Fibroblast of the aortic adventitia (primary cell): ENCODE measurements around the gene ITIH1. TPM values are rescaled to one million over a fixed set of nuclear protein-coding genes. Genes with fewer than 3 reads are reported as not detected.

Experiments
- DNase-seq: peaks from one replicate; pipeline ENCODE4 v3.0.0-alpha.2; 2010; ENCODE audit warnings: low read depth
- H3K4me3 ChIP-seq: 2 replicates; pipeline ENCODE4 v1.5.1; 2011; ENCODE audit warnings: low read depth, mild to moderate bottlenecking, control low read depth, low read length, moderate library complexity
- CTCF ChIP-seq: IDR thresholded peaks from 2 replicates; pipeline ENCODE4 v1.5.1; 2011; ENCODE audit warnings: mild to moderate bottlenecking, low read length, control low read depth, inconsistent platforms; ENCODE audit not compliant: insufficient read depth
- total RNA-seq: library from RNA; depleted of rRNA; stranded (reverse); fragments of >200 nt; gene quantifications from 2 replicates; pipeline ENCODE4 v1.2.3, GENCODE V29; 2012; ENCODE audit warnings: low replicate concordance

Gene ITIH1
- total RNA-seq, 1 donor, result not detected

- no peak for DNase-seq
- H3K4me3 ChIP-seq, result no peak overlapping the region
- TF ChIP-seq CTCF, result no peak
Measured at GRCh38 chr3:52809662-52810377, 32.4 kb downstream of the ITIH1 start.

- TF ChIP-seq CTCF, result no peak
- DNase-seq, result no peak
- no peak overlapping the region for H3K4me3 ChIP-seq
Measured at GRCh38 chr3:52810923-52811322, 33.5 kb downstream of the ITIH1 start.

- TF ChIP-seq CTCF, result no peak
- H3K4me3 ChIP-seq, result no peak overlapping the region
- no peak for DNase-seq
Measured at GRCh38 chr3:52811452-52812011, 34.1 kb downstream of the ITIH1 start.

GRCh38 chr3:52813810-52814209 is 36.4 kb downstream of the ITIH1 start:
- no peak for DNase-seq
- no peak for TF ChIP-seq CTCF
- H3K4me3 ChIP-seq, result no peak overlapping the region

- TF ChIP-seq CTCF, result no peak
Measured at GRCh38 chr3:52816199-52816598, 38.8 kb downstream of the ITIH1 start.

GRCh38 chr3:52816654-52817053 is 39.3 kb downstream of the ITIH1 start:
- TF ChIP-seq CTCF, result no peak
- DNase-seq, result no peak
- H3K4me3 ChIP-seq, result no peak overlapping the region

More at GRCh38 chr3:52816199-52816598, 38.8 kb downstream of the ITIH1 start:
- no peak for DNase-seq
- H3K4me3 ChIP-seq, result no peak overlapping the region

- no peak for DNase-seq
- no peak overlapping the region for H3K4me3 ChIP-seq
- TF ChIP-seq CTCF, result no peak
Measured at GRCh38 chr3:52817221-52817620, 39.8 kb downstream of the ITIH1 start.
